Measurements from ENCODE around the gene CLDN7. TPM values are rescaled to one million over a fixed set of nuclear protein-coding genes. Genes with fewer than 3 reads are reported as not detected.

CLDN7 gene
- total RNA-seq, 1 donor from 2014 or later, result 10.5 TPM

- H3K9me3 ChIP-seq (ENCODE audit: insufficient read depth, low read depth, low read length), result no peaks in the 10 kb centered on the region
- H3K4me2 ChIP-seq (ENCODE audit: low read length), result no peak overlapping the region
- TF ChIP-seq CTCF (IDR thresholded peaks at IDR 0.05; ENCODE audit: insufficient read depth, low read depth, low read length) (no peak), EZH2 (IDR thresholded peaks at IDR 0.05; ENCODE audit: insufficient read depth, low read length) (no peak)
- Mint-ChIP-seq H3K4me3 (ENCODE audit: unreplicated experiment) (no peak overlapping the region), H3K27me3 (ENCODE audit: low read depth, unreplicated experiment) (no peaks in the 10 kb centered on the region), H3K36me3 (ENCODE audit: low read depth, unreplicated experiment) (peaks cover 31% of the 10 kb centered on the region), H3K4me1 (ENCODE audit: low read depth, unreplicated experiment) (peaks cover 18% of the 10 kb centered on the region), H3K27ac (ENCODE audit: unreplicated experiment) (no peak overlapping the region), H3K9me3 (ENCODE audit: unreplicated experiment) (peaks cover under 1% of the 10 kb centered on the region)
- H3K27me3 ChIP-seq (ENCODE audit: insufficient read depth, low read length), result no peaks in the 10 kb centered on the region
- H3K36me3 ChIP-seq (ENCODE audit: insufficient read depth, low read length), result peaks cover 16% of the 10 kb centered on the region
- H3K27ac ChIP-seq (ENCODE audit: low read depth, low read length), result no peak overlapping the region
- H3K4me3 ChIP-seq (ENCODE audit: insufficient read depth, low read depth, low read length), result no peak overlapping the region
- H2AFZ ChIP-seq (ENCODE audit: low read depth, low read length), result no peak overlapping the region
- no peak for DNase-seq (ENCODE audit: low read depth)
- H3K4me1 ChIP-seq (ENCODE audit: insufficient read depth, low read length), result peaks cover 7% of the 10 kb centered on the region
- peaks cover 78% of the 10 kb centered on the region for H4K20me1 ChIP-seq (ENCODE audit: insufficient read depth, low read length)
- FAIRE-seq, result no peak
- no peak overlapping the region for H3K9ac ChIP-seq (ENCODE audit: low read length)
- peaks cover 45% of the 10 kb centered on the region for H3K79me2 ChIP-seq (ENCODE audit: insufficient read depth, low read length)
Measured at GRCh38 chr17:7225711-7226331, 36.5 kb downstream of the CLDN7 start.

- FAIRE-seq (no peak), DNase-seq (ENCODE audit: low read depth) (no peak)
- Mint-ChIP-seq H3K4me3 (ENCODE audit: unreplicated experiment) (no peak overlapping the region), H3K36me3 (ENCODE audit: low read depth, unreplicated experiment) (peaks cover 31% of the 10 kb centered on the region), H3K4me1 (ENCODE audit: low read depth, unreplicated experiment) (peaks cover 18% of the 10 kb centered on the region), H3K27me3 (ENCODE audit: low read depth, unreplicated experiment) (no peaks in the 10 kb centered on the region), H3K27ac (ENCODE audit: unreplicated experiment) (peak overlapping the region; percentile 75), H3K9me3 (ENCODE audit: unreplicated experiment) (no peaks in the 10 kb centered on the region)
- no peak for TF ChIP-seq CTCF (IDR thresholded peaks at IDR 0.05; ENCODE audit: insufficient read depth, low read depth, low read length)
- no peak for TF ChIP-seq EZH2 (IDR thresholded peaks at IDR 0.05; ENCODE audit: insufficient read depth, low read length)
- H3K4me3 ChIP-seq (ENCODE audit: insufficient read depth, low read depth, low read length), result no peak overlapping the region
- no peak overlapping the region for H3K9ac ChIP-seq (ENCODE audit: low read length)
- H2AFZ ChIP-seq (ENCODE audit: low read depth, low read length), result no peak overlapping the region
- peaks cover 45% of the 10 kb centered on the region for H3K79me2 ChIP-seq (ENCODE audit: insufficient read depth, low read length)
- H3K9me3 ChIP-seq (ENCODE audit: insufficient read depth, low read depth, low read length), result no peaks in the 10 kb centered on the region
- peaks cover 16% of the 10 kb centered on the region for H3K36me3 ChIP-seq (ENCODE audit: insufficient read depth, low read length)
- no peak overlapping the region for H3K4me2 ChIP-seq (ENCODE audit: low read length)
- H3K27me3 ChIP-seq (ENCODE audit: insufficient read depth, low read length), result no peaks in the 10 kb centered on the region
- H3K4me1 ChIP-seq (ENCODE audit: insufficient read depth, low read length), result peaks cover 13% of the 10 kb centered on the region
- H4K20me1 ChIP-seq (ENCODE audit: insufficient read depth, low read length), result peaks cover 74% of the 10 kb centered on the region
- no peak overlapping the region for H3K27ac ChIP-seq (ENCODE audit: low read depth, low read length)
Measured at GRCh38 chr17:7224661-7225111, 37.6 kb downstream of the CLDN7 start.

GRCh38 chr17:7224110-7224509 is 38.2 kb downstream of the CLDN7 start:
- H3K36me3 Mint-ChIP-seq (ENCODE audit: low read depth, unreplicated experiment), result peaks cover 31% of the 10 kb centered on the region
- Histone ChIP-seq H3K4me2 (ENCODE audit: low read length) (no peak overlapping the region), H3K36me3 (ENCODE audit: insufficient read depth, low read length) (peaks cover 16% of the 10 kb centered on the region)

More at GRCh38 chr17:7224110-7224509, 38.2 kb downstream of the CLDN7 start:
- H3K4me3 Mint-ChIP-seq (ENCODE audit: unreplicated experiment), result peak overlapping the region; percentile 47
- TF ChIP-seq CTCF (IDR thresholded peaks at IDR 0.05; ENCODE audit: insufficient read depth, low read depth, low read length), result no peak
- no peak for TF ChIP-seq EZH2 (IDR thresholded peaks at IDR 0.05; ENCODE audit: insufficient read depth, low read length)
- peaks cover 69% of the 10 kb centered on the region for H4K20me1 ChIP-seq (ENCODE audit: insufficient read depth, low read length)
- H3K9me3 Mint-ChIP-seq (ENCODE audit: unreplicated experiment), result no peaks in the 10 kb centered on the region
- H2AFZ ChIP-seq (ENCODE audit: low read depth, low read length), result no peak overlapping the region
- no peak overlapping the region for H3K27ac ChIP-seq (ENCODE audit: low read depth, low read length)
- DNase-seq (ENCODE audit: low read depth), result no peak
- no peak overlapping the region for H3K27ac Mint-ChIP-seq (ENCODE audit: unreplicated experiment)
- no peaks in the 10 kb centered on the region for H3K27me3 ChIP-seq (ENCODE audit: insufficient read depth, low read length)
- peaks cover 23% of the 10 kb centered on the region for H3K4me1 Mint-ChIP-seq (ENCODE audit: low read depth, unreplicated experiment)
- H3K9me3 ChIP-seq (ENCODE audit: insufficient read depth, low read depth, low read length), result no peaks in the 10 kb centered on the region
- no peak overlapping the region for H3K4me3 ChIP-seq (ENCODE audit: insufficient read depth, low read depth, low read length)
- FAIRE-seq, result no peak
- no peaks in the 10 kb centered on the region for H3K27me3 Mint-ChIP-seq (ENCODE audit: low read depth, unreplicated experiment)
- H3K9ac ChIP-seq (ENCODE audit: low read length), result no peak overlapping the region
- H3K79me2 ChIP-seq (ENCODE audit: insufficient read depth, low read length), result peaks cover 39% of the 10 kb centered on the region
- H3K4me1 ChIP-seq (ENCODE audit: insufficient read depth, low read length), result peaks cover 17% of the 10 kb centered on the region
